H54 (cell line): Measurements from ENCODE around the gene LLGL2.
A peak's percentile ranks its signal among the peaks of the same experiment; 100 is the strongest.
"Not testable (repeated sequence)": the region's sequence is repeated elsewhere in the genome, so short reads cannot be mapped to it uniquely, and the experiment has no call there.

Experiments used
- DNase-seq: peaks from one replicate; pipeline ENCODE4 v3.0.0; 2011; ENCODE audit warnings: low spot score, mixed read lengths; ENCODE audit not compliant: insufficient read length
- FAIRE-seq: peaks from 3 replicates; lab custom pipeline; 2011; peaks lifted over from hg19 to GRCh38; lab: Jason Lieb, UNC
- POLR2A ChIP-seq: IDR thresholded peaks from 2 replicates; pipeline ENCODE4 v1.6.1; 2011; ENCODE audit warnings: low read depth, mild to moderate bottlenecking, low read length

LLGL2 gene

GRCh38 chr17:75592348-75593020, 67.0 kb downstream of the LLGL2 start:
- DNase-seq (no peak), FAIRE-seq (no peak)
- no peak for TF ChIP-seq POLR2A

- not testable (repeated sequence) for FAIRE-seq, DNase-seq
Observed at GRCh38 chr17:75593430-75593829, 67.9 kb downstream of the LLGL2 start.

GRCh38 chr17:75594499-75595283, 69.2 kb downstream of the LLGL2 start:
- no peak for DNase-seq
- no peak for TF ChIP-seq POLR2A
- FAIRE-seq, result no peak

GRCh38 chr17:75595284-75595919, 69.9 kb downstream of the LLGL2 start:
- no peak for TF ChIP-seq POLR2A
- FAIRE-seq (no peak), DNase-seq (no peak)

GRCh38 chr17:75595920-75596313, 70.4 kb downstream of the LLGL2 start:
- FAIRE-seq, result no peak
- TF ChIP-seq POLR2A, result 0 out of 2 replicates have a peak, but pooled peaks have one; percentile 15
- DNase-seq, result no peak

GRCh38 chr17:75596320-75597087, 71.0 kb downstream of the LLGL2 start:
- FAIRE-seq, result no peak
- TF ChIP-seq POLR2A, result no peak
- no peak for DNase-seq

GRCh38 chr17:75601057-75601987, 75.8 kb downstream of the LLGL2 start:
- no peak for TF ChIP-seq POLR2A
- FAIRE-seq, result no peak
- peak; percentile 88 for DNase-seq

GRCh38 chr17:75602644-75603043, 77.1 kb downstream of the LLGL2 start:
- no peak for DNase-seq
- TF ChIP-seq POLR2A, result no peak
- FAIRE-seq, result no peak

- TF ChIP-seq POLR2A, result no peak
- FAIRE-seq, result no peak
Observed at GRCh38 chr17:75603123-75603522, 77.6 kb downstream of the LLGL2 start.

GRCh38 chr17:75604034-75604695, 78.7 kb downstream of the LLGL2 start:
- FAIRE-seq, result no peak
- DNase-seq, result no peak
- no peak for TF ChIP-seq POLR2A

More at GRCh38 chr17:75603123-75603522, 77.6 kb downstream of the LLGL2 start:
- DNase-seq, result no peak

GRCh38 chr17:75605790-75606189, 80.3 kb downstream of the LLGL2 start:
- no peak for FAIRE-seq
- no peak for TF ChIP-seq POLR2A
- no peak for DNase-seq

- DNase-seq, result no peak
- no peak for FAIRE-seq
Observed at GRCh38 chr17:75607086-75607485, 81.6 kb downstream of the LLGL2 start.

More at GRCh38 chr17:75607086-75607485, 81.6 kb downstream of the LLGL2 start:
- TF ChIP-seq POLR2A, result no peak
